DMS53 treated with DMSO at 0.1 percent for 48 hours (cell line): ENCODE data around the gene GAD1.

Experiments used
- DNase-seq: peaks from one replicate; lab custom pipeline; 2025; ENCODE audit not compliant: unreplicated experiment; lab: John Stamatoyannopoulos, UW

GAD1 gene

DNA sequence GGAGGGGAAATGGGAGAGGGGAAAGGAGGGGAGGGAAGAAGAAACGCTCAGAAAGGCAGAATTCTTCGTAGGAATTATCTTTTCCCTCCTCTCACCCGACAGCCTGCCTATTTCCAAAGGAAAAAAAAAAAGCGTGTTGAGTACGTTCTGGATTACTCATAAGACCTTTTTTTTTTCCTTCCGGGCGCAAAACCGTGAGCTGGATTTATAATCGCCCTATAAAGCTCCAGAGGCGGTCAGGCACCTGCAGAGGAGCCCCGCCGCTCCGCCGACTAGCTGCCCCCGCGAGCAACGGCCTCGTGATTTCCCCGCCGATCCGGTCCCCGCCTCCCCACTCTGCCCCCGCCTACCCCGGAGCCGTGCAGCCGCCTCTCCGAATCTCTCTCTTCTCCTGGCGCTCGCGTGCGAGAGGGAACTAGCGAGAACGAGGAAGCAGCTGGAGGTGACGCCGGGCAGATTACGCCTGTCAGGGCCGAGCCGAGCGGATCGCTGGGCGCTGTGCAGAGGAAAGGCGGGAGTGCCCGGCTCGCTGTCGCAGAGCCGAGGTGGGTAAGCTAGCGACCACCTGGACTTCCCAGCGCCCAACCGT lies at the start of gene GAD1:
TSS of gene GAD1 (plus strand) at position 384 of the 589 bp plus-strand sequence. CDS start 1,705 bp downstream, outside the sequence.
- DNase-seq = peak; percentile 96

DNA sequence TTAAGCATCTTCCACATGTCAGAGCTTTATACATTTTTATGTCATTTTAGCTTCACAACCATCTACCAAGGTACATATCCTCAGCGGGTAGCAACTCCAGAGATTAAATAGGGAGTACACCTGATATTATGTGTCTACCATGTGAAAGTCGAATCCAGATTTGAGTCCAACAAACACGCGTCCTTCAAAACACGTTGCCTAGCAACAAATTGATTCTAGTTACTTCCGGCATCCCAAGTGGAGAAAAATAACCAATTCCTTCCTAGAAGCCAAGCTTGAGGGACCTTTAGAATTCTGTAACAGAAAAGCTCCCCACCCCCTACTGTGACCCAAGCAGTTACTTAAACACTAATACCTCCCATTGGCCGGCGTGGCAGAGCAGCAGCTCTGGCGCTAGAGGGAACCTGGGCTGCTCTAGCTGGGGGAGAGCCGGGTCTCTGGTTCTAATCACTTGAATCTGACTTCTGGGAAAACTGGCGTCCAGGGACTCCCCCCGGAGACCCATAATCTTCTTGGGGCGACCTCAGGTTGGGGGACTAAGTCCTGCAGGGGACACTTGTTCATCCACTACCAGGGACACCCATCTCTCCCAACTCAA lies 46.6 kb upstream of the GAD1 start, which contains the start of gene ERICH2:
TSS of gene ERICH2 (plus strand) at position 371 of the 598 bp plus-strand sequence. CDS start 304 bp downstream, outside the sequence.
- peak; percentile 82 for DNase-seq

DNA sequence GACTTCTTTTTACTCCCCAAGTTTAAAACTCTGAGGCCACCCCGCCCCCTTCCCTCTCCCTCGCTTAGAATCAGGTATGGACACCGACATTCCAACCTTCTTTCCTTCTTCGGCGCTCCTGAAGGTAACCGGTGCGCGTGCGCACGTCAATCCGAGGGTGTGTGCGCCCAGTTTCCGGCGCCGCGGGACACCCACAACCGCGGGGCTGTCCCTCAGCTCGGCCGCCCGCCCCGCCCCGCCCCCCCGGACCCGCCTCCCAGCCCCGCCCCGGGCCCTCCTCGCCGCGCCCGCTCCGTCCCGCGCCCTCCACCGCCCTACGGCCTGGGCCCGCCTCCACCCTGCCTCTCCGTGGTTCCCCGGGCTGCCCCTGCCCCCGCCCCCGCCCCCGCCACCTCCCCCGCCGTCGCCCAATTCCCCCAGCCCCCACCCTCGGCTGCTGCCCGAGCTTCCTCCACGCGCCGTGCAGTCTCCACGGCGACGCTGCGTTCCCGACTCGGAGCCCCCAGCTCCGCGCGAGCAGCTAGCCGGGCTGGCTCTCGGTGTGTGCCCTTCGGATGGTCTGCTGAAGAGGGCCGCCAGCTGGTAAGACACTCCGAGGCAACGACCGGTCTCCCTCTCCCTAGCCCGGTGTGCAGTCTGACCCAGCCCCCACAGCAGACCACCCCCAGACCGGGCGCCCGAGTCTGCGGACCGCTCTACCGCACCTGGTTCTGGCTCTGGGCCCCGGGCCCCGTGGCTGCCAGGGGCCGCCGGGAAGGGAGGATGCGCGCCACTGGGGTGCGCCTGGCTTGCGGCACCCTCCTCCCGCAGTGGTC lies 45.9 kb upstream of the GAD1 start:
- DNase-seq = peak; percentile 94

DNA sequence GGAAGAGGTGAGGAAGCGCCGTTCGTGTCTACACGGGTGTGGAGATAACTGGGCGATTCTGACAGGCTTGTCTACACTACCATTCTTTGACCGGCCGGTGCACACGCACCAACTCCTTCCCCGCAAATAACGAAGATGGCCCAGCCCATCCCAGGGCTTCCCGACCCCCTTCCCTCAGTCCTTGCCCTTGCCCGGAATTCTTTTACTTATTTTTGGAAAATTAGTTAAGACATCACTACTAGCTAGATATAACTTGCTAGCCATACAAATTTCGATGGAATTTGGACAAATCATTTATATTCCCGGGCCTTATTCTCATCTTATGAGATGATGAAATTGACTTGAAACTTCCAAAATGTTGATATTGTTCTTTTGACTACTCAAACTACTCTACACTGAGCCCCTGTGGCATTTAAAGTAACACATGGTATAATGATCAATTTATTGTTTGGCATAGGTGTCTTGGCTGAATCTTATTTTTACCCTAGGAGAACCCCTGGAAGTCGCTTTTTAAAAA lies 45.2 kb upstream of the GAD1 start:
- DNase-seq = no peak

DNA sequence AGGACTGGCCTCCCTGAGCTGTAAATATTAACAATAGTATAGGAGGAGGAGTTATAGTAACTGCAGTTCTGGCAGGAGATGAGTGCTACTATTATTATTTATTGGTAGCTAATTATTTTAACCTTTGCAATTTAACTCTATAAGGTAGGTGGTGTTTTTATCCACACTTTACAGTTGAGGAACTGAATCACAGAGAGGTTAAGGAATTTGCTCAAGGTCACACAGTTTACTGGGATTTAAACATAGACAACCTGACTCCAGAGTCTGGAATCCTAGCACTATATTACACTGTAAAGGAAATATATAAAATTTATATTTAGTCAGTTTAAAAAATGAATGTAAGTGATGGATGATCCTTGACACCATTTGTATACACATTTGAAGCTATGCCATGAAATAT lies 44.4 kb upstream of the GAD1 start:
- DNase-seq = no peak

DNA sequence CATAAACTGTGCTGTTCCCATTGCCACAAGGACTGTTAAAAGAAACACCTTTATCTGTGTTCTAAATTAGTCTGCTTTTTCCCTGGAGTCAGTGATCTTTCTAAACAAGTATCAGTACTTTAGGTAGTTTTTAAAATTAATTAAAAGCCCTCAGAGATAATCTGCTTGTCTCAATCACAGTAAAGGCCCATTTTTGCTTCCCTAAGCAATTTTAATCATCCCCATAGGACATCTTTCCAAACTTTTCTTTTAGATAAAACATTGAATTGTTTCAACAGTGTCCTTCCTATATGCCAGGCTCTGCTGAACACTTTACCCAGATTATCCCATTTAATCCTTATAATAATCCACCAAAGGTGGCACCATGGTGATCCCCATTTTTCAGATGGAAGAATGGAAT lies 42.6 kb upstream of the GAD1 start:
- no peak for DNase-seq

DNA sequence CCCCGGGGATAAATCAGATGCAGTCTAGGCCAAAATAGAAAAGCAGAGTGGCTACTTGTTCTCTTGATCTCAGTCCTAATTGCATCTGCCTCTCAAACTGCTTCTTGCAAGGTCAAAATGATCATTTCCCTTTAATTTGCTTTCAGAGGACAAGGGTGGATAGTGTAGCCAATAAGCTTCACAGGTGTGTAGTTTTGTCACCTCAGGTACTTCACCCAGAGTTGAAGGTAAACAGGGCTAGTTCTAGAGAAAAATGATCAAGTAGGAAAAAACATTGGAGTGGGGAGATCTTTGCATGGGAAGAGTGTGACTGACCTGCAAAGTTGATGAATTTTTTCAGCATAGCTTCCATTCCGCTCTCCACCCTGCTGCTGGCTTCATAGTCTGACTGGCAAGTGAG lies 37.8 kb upstream of the GAD1 start:
- no peak for DNase-seq

DNA sequence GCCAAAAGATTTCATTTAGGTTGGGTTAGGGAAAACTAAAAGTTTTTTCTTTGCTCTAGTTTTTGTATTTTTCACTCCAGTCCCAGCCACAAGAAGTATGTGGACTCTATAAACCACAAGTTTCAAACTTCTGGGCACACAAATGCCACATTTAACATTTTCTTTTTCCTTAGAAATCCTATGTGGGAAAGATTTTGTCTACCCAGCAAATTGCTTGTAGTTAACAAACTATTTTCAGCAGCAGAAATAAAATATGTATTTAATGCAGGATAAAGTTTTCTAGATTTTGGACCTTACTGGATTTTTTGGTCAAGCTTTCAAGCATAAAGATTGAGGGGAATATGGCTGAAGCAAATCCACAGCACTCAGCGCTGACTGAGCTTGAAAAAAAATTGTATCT lies 37.4 kb upstream of the GAD1 start:
- no peak for DNase-seq

DNA sequence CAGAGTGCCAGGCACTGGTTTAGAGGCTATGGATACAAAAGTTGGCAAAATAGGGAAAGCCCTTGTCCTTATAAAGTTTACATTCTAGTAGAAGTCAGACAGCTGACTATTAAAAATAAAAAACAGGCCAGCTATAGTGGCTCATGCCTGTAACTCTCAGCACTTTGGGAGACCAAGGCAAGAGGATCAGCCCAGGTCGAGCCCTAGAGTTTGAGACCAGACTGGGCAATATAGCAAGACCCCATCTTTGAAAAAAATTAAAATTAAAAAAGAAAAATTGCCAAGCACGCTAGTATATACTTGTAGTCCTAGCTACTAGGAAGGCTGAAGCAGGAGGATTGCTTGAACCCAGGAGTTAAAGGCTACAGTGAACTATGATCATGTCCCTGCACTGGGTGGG lies 34.0 kb upstream of the GAD1 start:
- DNase-seq = no peak

DNA sequence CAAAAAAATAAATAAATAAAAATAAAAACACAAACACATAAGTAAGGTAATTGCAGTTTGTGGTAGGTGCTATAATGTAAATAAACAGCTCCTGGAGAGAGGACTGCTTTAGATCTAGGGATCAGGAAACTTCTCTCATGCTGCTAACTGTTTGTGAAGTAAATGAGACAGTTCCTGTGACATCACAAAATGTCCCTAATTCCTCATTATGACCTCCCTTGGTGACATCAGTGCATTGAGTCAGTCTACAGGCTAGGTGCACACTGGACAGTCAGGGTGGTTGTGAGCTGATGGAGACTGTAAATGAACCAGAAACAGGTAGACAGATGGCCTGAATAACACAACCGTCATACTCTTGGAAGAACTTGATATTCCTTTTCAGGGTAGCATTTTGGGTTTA lies 33.1 kb upstream of the GAD1 start:
- no peak for DNase-seq

DNA sequence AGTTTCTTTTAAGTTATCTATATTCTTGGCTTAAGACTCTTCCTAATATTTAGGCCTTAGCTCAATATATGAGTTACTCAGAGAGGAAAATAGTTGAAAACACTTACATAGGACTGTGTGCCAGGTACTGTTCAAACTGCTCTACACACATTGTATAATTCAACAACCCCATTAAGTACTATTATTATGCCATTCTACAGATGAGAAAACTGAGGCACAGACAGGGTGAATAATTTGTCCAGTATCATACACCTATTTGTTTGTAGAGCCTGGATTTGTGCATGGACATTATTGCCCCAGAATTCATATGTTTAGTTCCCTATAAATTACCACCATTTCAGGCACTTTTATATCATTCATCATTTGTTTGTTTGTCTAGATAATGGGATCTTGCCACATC lies 17.7 kb upstream of the GAD1 start:
- no peak for DNase-seq

DNA sequence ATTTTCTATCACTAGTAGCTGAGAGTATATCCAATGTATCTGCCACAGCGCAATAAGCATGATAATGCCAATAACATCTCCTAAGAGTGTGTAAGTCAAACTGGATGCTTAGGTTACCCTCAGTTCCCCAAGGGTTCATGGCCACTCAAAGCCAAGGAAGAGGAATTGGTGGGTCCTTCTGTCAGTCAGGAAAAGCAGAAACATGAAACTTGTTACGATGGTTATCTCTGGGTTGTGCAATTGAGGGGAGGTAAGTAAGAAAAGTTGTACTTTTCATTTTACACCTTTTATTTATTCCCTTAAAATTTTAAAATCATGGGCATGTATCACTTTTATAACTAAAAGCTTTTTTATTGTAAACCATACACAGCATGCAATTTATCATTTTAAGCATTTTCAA lies 10.1 kb upstream of the GAD1 start:
- no peak for DNase-seq

DNA sequence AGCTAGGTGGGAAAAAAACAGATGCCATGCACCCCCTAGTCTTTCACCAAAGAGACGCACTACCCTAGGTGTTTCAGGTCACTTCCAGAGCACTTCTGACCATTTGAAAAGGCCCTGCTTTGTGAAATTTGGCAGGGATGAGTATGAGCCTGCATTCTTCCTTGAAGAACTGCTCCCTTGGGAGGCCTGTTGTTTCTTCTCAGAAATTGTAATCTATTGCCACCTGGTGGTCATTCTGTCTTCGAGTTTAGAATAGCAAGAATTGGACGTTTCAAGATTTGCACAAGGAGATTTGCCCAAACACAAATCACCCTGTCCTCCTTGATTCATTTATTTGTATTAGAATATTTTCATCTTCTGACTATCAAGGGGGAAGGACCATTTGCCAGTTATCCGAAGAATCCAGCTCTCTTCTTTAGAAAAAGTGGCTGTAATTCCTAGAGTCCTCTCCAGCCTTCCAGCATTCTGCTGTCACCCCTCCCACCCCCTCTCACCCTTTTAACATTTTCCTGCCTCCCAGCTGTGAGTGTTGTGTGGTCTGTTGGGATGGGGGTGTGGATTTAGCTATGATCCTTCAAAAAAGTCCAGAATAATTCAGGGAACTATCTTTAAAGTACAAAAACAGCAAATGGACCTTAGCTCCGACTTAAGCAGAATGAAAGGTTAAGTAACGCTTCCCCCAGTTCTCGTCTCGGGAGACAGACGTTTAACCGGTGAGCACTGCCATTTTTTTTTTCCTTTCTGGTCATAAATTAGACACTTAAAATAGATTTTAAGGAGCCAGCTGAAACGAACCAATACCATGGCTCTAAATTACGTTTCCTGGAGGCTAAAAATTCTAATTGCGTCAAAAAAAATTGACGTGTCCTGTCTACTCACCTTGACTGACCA lies 3.7 kb upstream of the GAD1 start:
- DNase-seq = peak; percentile 92

DNA sequence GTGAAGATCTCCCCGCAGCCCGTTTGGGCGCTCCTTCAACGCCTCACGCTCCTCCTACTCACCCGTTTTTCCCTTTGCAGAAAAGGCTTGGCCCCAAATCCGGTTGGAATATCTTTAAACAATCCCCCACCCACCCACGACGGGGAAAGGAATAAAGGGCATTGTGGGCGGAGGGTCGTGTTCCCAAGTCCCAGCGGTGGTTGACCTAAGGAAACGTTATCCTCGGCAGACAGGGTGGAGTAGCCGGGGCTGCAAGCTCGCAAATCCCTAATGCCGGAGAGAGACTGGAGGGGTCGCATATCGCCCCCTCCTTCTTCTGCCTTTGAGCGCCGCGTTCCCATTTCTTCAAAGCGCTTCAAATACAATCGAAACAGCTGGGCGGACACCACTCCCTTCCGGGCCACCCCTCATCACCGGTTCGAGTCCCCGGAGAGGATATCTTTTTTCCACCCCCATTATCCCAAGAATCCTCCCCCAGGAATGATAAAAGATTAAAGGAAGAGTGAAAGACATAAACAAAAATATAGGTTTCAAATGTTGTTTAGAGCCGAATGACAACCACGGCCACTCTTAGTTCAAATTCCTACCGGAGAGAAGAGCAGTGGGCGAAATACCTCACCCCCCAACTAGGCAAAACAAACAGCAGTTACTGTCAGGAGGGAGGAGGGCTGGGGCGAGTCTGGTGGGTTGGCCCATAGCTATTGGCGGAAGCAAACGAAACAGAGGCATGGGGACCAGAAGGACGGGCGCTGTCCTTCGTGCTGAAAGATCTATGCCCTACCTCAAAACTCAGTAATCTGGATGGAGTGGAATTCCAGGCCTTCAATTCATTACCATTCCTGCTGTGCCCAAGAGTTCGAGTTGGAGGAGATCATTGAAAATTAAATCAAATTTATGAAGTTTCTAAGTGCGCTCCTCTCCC lies 2.8 kb upstream of the GAD1 start:
- DNase-seq = peak; percentile 46

DNA sequence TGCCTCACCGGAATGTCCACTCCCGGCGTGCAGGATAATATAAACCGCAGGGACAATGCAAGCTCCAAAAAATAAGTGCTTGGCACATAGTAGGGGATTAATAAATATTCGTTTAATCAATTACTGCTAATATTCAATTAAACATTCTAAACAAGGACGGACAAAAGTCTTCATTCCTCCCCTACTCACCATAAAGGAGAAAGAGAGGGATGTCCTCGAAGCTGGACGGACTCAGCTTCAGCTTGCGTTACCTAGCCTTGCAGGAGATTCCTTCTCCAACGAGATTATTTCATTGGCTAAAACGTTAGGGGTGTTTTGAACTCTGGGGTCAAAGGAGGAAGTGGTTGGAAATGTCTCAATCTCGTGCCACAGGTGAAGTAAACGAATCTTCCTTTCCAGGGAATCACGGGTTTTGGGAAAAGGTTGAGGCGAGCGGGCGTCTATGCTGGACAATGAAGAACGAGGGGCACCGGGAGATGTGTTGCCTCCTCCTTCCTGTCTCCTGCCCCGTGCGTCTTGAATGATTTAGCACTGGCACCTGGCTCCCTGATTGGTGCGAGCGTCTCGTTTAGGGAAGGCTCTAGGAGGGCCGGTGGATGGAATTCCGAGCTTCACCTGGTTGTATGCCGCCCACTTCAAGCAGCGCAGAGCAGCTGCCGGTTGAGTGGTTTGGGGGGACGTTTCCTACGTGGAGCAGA lies 2.0 kb upstream of the GAD1 start:
- peak; percentile 64 for DNase-seq

DNA sequence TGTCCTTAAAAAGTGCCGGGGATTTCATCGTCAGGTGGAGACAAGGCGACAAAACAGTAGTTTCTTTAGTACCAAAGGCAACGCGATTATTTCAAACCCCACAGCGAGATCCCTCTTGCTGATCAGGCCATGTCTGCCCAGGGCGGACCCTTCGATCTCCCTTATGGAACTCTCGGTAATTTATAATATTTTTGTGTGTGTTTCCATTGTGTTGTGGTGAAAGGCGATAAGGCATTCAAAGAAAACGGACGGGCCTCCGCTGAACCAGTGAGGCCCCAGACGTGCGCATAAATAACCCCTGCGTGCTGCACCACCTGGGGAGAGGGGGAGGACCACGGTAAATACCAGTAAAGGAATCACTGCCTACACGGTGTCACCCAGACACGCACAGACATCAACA lies 1.4 kb upstream of the GAD1 start:
- DNase-seq = no peak

DNA sequence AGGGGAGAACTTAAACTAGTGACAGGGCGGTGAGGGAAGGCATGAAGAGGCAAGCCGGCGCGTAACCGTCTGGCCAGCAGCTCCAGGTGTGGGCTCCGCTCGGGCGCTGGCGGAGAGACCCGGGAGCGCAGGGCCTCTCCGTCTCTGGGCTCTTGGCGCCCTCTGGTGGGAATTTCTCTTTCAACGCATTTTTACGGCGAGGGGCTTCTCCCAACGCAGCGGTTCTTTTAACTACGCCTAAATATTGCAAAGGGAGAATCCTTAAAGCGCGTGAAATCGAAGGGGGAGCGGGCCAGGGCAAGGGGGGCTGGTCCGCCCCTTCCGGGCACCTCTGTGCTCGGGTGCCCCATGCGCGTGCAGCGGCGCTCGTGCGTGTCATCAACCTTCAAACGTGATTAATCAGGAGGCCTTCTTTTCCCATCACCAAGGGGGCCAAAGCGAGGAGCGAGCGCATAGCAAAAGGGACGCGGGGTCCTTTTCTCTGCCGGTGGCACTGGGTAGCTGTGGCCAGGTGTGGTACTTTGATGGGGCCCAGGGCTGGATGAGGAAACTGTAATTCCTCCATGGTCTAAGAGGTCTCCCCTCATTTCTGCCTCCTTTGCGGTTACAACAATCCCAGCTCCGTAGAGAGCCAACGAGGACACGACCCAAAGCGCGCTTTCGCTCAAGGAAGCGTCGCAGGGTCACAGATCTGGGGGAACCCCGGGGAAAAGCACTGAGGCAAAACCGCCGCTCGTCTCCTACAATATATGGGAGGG lies 762 bp upstream of the GAD1 start:
- DNase-seq = peak; percentile 92
